Lower lobe of right lung (tissue), 2 donors: Measurements from ENCODE around the gene LMBRD2. TPM values are rescaled to one million over a fixed set of nuclear protein-coding genes. Genes with fewer than 3 reads are reported as not detected.

ENCODE experiments used
- ATAC-seq, 2 donors: fragments of 200-7000 bp; cut with Tn5 transposase; one replicate each; pipeline ENCODE4 v1.9.1; 2020 to 2022; ENCODE audit warnings: mild to moderate bottlenecking in 2 of 2, moderate library complexity in 2 of 2
- DNase-seq: peaks from one replicate; pipeline ENCODE4 v3.0.0-alpha.2; 2020
- H3K27ac ChIP-seq: fragments of 200-600 bp; one replicate; pipeline ENCODE4 v1.8.0; 2022
- H3K27me3 ChIP-seq: fragments of 200-600 bp; one replicate; pipeline ENCODE4 v1.8.0; 2022; ENCODE audit warnings: low read depth
- H3K36me3 ChIP-seq: fragments of 200-600 bp; one replicate; pipeline ENCODE4 v1.8.0; 2022; ENCODE audit warnings: mild to moderate bottlenecking
- H3K4me1 ChIP-seq: fragments of 200-600 bp; one replicate; pipeline ENCODE4 v1.8.0; 2022
- H3K4me3 ChIP-seq: fragments of 200-600 bp; one replicate; pipeline ENCODE4 v1.8.0; 2022; ENCODE audit warnings: mild to moderate bottlenecking
- H3K9me3 ChIP-seq: fragments of 200-600 bp; one replicate; pipeline ENCODE4 v1.8.0; 2022
- CTCF ChIP-seq: fragments of 200-600 bp; IDR thresholded peaks from one replicate; pipeline ENCODE4 v1.8.0; 2022; ENCODE audit warnings: antibody characterized with exemption, mild to moderate bottlenecking
- intact Hi-C: fragments of 100-400 bp; cut with DNase I; formaldehyde crosslinking; loops from one replicate; pipeline ENCODE4 v1.11.0; 2022
- total RNA-seq: library from RNA; stranded (reverse); fragmentation: NEBNext Ultra II Directional; extraction: Animal tissue kit (Norgen Biotek cat#: 25700); gene quantifications from one replicate; pipeline ENCODE4 v1.2.1, GENCODE V29; 2021
- donor health status: DM: no; HTN: yes; CAD: no; lungs with severe emphysema.

The LMBRD2 gene
- total RNA-seq, 1 donor from 2014 or later: 12.1 TPM

- H3K4me3 ChIP-seq: no peak overlapping the region
- ATAC-seq: no peak
- peaks cover 4% of the 10 kb centered on the region for H3K27me3 ChIP-seq
- no peak for DNase-seq
- H3K4me1 ChIP-seq: no peaks in the 10 kb centered on the region
- H3K9me3 ChIP-seq: no peaks in the 10 kb centered on the region
- no peak for TF ChIP-seq CTCF
- H3K27ac ChIP-seq: no peak overlapping the region
- intact Hi-C loops: no loop called here
- H3K36me3 ChIP-seq: no peaks in the 10 kb centered on the region
These were observed 91.2 kb downstream of the LMBRD2 start for GRCh38 chr5:36060420-36060887.

GRCh38 chr5:36059571-36060419 lies 91.9 kb downstream of the LMBRD2 start:
- Histone ChIP-seq H3K27ac (no peak overlapping the region), H3K4me1 (no peaks in the 10 kb centered on the region), H3K4me3 (no peak overlapping the region), H3K27me3 (no peaks in the 10 kb centered on the region), H3K36me3 (no peaks in the 10 kb centered on the region), H3K9me3 (no peaks in the 10 kb centered on the region)
- intact Hi-C loops: no loop called here
- DNase-seq (no peak), ATAC-seq (no peak)
- TF ChIP-seq CTCF: no peak

GRCh38 chr5:36058776-36059175 lies 92.9 kb downstream of the LMBRD2 start:
- Histone ChIP-seq H3K36me3 (no peaks in the 10 kb centered on the region), H3K27ac (no peak overlapping the region), H3K27me3 (no peaks in the 10 kb centered on the region), H3K4me1 (no peaks in the 10 kb centered on the region), H3K4me3 (no peak overlapping the region), H3K9me3 (no peaks in the 10 kb centered on the region)
- TF ChIP-seq CTCF: no peak
- no peak for ATAC-seq
- intact Hi-C loops: no loop called here
- no peak for DNase-seq

- no peak for DNase-seq
- TF ChIP-seq CTCF: no peak
- no peaks in the 10 kb centered on the region for H3K9me3 ChIP-seq
- no peak overlapping the region for H3K4me3 ChIP-seq
- no peak for ATAC-seq
- intact Hi-C loops: no loop called here
- H3K27me3 ChIP-seq: no peaks in the 10 kb centered on the region
- H3K36me3 ChIP-seq: no peaks in the 10 kb centered on the region
- H3K27ac ChIP-seq: no peak overlapping the region
- no peaks in the 10 kb centered on the region for H3K4me1 ChIP-seq
These were observed 94.3 kb downstream of the LMBRD2 start for GRCh38 chr5:36057386-36057785.

- H3K36me3 ChIP-seq: no peaks in the 10 kb centered on the region
- ATAC-seq (no peak), DNase-seq (no peak)
- H3K4me1 ChIP-seq: no peaks in the 10 kb centered on the region
- no peak overlapping the region for H3K4me3 ChIP-seq
- H3K9me3 ChIP-seq: no peaks in the 10 kb centered on the region
- intact Hi-C loops: no loop called here
- H3K27me3 ChIP-seq: no peaks in the 10 kb centered on the region
- TF ChIP-seq CTCF: no peak
- H3K27ac ChIP-seq: no peak overlapping the region
These were observed 95.3 kb downstream of the LMBRD2 start for GRCh38 chr5:36056422-36056821.
